Fibroblast of lung (primary cell): ENCODE results near the gene TMUB1.

Source experiments
- EZH2 ChIP-seq: IDR thresholded peaks from 2 replicates; pipeline ENCODE4 v1.5.1; 2012; ENCODE audit warnings: low read length, control low read depth, mild to moderate bottlenecking; ENCODE audit errors: missing control alignments
- TF ChIP-seq, protein P1 (sequence below), 2 donors: IDR thresholded peaks in 1 of 2; conservative IDR thresholded peaks in 1 of 2; 1 replicate in 1 of 2; 2 replicates in 1 of 2; pipeline ENCODE4 v1.5.1; 2011 to 2012; ENCODE audit warnings: low read length in 2 of 2, control low read depth in 1 of 2, inconsistent platforms in 1 of 2, low read depth in 1 of 2, mild to moderate bottlenecking in 1 of 2

DNA sequence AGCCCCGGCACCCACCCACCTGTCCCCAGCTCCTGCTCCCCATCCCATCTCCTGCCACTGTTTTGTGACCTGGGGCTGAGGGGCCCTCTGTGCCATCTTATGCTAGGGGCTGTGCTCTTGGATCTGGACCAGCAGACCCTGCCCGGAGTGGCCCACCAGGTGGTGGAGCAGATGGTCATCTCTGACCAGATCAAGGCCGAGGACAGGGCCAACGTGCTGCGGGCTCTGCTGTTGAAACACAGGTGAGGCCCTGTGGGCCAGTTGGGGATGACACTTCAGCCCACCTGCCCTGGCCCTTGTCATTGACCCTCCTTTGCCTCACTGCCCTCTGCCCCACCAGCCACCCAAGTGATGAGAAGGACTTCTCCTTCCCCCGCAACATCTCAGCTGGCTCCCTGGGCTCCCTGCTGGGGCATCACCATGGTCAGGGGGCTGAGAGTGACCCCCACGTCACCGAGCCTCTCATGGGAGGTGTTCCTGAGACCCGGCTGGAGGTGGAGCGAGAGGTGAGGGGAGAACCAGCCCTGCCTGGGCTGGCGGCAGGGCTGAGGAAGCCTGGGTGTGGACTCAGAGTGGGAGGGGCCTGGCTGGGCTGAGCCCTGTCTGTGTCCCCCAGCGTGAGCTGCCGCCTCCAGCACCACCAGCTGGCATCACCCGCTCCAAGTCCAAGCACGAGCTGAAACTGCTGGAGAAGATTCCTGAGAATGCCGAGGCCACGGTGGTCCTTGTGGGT lies 13.3 kb downstream of the TMUB1 start:
- TF ChIP-seq, protein P1, sequence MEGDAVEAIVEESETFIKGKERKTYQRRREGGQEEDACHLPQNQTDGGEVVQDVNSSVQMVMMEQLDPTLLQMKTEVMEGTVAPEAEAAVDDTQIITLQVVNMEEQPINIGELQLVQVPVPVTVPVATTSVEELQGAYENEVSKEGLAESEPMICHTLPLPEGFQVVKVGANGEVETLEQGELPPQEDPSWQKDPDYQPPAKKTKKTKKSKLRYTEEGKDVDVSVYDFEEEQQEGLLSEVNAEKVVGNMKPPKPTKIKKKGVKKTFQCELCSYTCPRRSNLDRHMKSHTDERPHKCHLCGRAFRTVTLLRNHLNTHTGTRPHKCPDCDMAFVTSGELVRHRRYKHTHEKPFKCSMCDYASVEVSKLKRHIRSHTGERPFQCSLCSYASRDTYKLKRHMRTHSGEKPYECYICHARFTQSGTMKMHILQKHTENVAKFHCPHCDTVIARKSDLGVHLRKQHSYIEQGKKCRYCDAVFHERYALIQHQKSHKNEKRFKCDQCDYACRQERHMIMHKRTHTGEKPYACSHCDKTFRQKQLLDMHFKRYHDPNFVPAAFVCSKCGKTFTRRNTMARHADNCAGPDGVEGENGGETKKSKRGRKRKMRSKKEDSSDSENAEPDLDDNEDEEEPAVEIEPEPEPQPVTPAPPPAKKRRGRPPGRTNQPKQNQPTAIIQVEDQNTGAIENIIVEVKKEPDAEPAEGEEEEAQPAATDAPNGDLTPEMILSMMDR (conservative IDR thresholded peaks at IDR 0.05 in 1 of 2, IDR thresholded peaks at IDR 0.05 in 1 of 2; ENCODE audit: low read depth in 1 of 2, low read length in 2 of 2), result no peak
- TF ChIP-seq EZH2, result no peak
